ENCODE data around the gene SERPINA6. TPM values are rescaled to one million over a fixed set of nuclear protein-coding genes. Genes with fewer than 3 reads are reported as not detected.

Gene SERPINA6
- total and polyA plus RNA-seq, 2 donors, result 0.14 TPM; not detected in 1

GRCh38 chr14:94328196-94328595 lies 5.1 kb upstream of the SERPINA6 start:
- Histone ChIP-seq H3K27ac (ENCODE audit: low read depth) (no peak overlapping the region), H3K36me3 (ENCODE audit: insufficient read depth) (no peaks in the 10 kb centered on the region), H3K4me1 (ENCODE audit: insufficient read depth) (no peaks in the 10 kb centered on the region), H3K4me3 (ENCODE audit: low read depth, low read length) (no peak overlapping the region)
- 78% methylated on average over 2 of the region's 2 CpGs for WGBS
- no peak for DNase-seq (ENCODE audit: extremely low spot score)

DNA sequence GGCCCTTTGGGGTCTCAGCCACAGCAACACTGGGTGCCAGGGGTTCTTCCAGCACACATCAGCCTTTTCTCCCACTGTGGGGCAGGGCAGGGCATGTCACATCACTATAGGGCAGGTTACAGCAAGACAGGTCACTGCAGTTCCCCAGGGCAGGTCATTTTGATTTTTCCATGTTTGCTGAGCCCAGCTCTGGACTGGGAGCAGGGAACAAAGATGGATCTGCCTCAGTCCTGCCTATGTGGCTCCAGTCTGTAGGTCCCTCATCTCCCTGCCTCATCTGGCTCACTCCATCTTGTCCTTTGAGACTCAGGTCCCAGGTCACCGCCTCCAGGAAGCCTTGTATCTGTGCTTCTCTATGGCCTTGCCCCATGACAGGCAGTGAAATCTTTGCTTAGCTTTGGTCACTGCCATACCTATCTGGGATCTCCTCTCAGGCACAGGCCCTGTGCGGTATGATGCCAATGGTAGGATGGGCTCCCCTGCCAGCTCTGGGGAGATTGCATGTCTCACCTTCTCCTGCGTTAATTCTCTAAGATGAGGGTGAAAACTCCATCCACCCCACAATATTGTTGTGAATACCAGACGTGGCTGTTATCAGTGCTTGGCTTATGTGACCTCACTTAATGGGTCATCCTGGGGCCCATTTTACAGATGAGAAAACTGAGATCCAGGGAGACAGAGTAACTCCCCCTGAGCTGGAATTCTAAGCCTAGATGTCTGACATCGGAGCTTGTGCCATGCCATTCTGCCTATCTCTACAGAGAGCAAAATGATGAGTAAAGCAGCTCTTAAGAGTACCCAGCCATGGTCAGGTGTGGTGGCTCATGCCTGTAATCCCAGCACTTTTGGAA lies 1.5 kb downstream of the SERPINA6 start:
- H3K36me3 ChIP-seq (ENCODE audit: insufficient read depth), result no peaks in the 10 kb centered on the region
- H3K4me3 ChIP-seq (ENCODE audit: low read depth, low read length), result no peak overlapping the region
- 80% methylated on average over 5 of the region's 5 CpGs for WGBS
- H3K27ac ChIP-seq (ENCODE audit: low read depth), result no peak overlapping the region
- DNase-seq (ENCODE audit: extremely low spot score), result no peak
- no peaks in the 10 kb centered on the region for H3K4me1 ChIP-seq (ENCODE audit: insufficient read depth)

- Histone ChIP-seq H3K4me3 (ENCODE audit: low read depth, low read length) (no peak overlapping the region), H3K27ac (ENCODE audit: low read depth) (no peak overlapping the region), H3K4me1 (ENCODE audit: insufficient read depth) (no peaks in the 10 kb centered on the region), H3K36me3 (ENCODE audit: insufficient read depth) (no peaks in the 10 kb centered on the region)
- DNase-seq (ENCODE audit: extremely low spot score), result peak; percentile 21
- 61% methylated on average over 5 of the region's 5 CpGs for WGBS
These were observed 2.9 kb downstream of the SERPINA6 start for GRCh38 chr14:94320243-94320642.

DNA sequence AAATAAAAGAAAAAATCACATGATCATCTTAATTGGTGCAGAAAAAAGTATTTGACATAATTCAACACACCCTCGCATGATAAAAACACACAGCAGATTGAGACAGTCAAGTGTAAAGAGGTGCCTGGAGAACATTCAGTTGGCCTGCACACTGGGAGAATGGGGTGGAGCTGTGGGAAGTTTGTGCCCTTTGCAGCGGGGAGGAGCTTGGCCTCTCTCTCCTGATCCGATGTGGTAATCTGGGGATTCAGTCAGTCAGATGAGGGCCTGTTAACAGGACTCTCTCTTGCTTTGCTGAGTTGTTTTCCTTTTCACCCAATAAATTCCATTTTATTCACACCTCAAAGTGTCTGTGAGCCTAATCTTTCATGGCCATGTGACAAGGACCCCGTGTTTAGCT lies 5.9 kb downstream of the SERPINA6 start:
- 36% methylated on average over 4 of the region's 4 CpGs for WGBS
- H3K36me3 ChIP-seq (ENCODE audit: insufficient read depth), result no peaks in the 10 kb centered on the region

GRCh38 chr14:94316692-94317091 lies 6.4 kb downstream of the SERPINA6 start:
- WGBS, result 63% methylated on average over 1 of the region's 1 CpG
- Histone ChIP-seq H3K36me3 (ENCODE audit: insufficient read depth) (no peaks in the 10 kb centered on the region), H3K4me3 (ENCODE audit: low read depth, low read length) (no peak overlapping the region), H3K4me1 (ENCODE audit: insufficient read depth) (no peaks in the 10 kb centered on the region), H3K27ac (ENCODE audit: low read depth) (no peak overlapping the region)
- no peak for DNase-seq (ENCODE audit: extremely low spot score)

More for the DNA sequence above, 5.9 kb downstream of the SERPINA6 start:
- no peak for DNase-seq (ENCODE audit: extremely low spot score)
- H3K4me1 ChIP-seq (ENCODE audit: insufficient read depth), result no peaks in the 10 kb centered on the region
- H3K4me3 ChIP-seq (ENCODE audit: low read depth, low read length), result no peak overlapping the region
- no peak overlapping the region for H3K27ac ChIP-seq (ENCODE audit: low read depth)

- Histone ChIP-seq H3K4me3 (ENCODE audit: low read depth, low read length) (no peak overlapping the region), H3K36me3 (ENCODE audit: insufficient read depth) (no peaks in the 10 kb centered on the region), H3K4me1 (ENCODE audit: insufficient read depth) (no peaks in the 10 kb centered on the region), H3K27ac (ENCODE audit: low read depth) (no peak overlapping the region)
- no peak for DNase-seq (ENCODE audit: extremely low spot score)
- 90% methylated on average over 2 of the region's 2 CpGs for WGBS
These were observed 8.2 kb downstream of the SERPINA6 start for GRCh38 chr14:94314890-94315289.

DNA sequence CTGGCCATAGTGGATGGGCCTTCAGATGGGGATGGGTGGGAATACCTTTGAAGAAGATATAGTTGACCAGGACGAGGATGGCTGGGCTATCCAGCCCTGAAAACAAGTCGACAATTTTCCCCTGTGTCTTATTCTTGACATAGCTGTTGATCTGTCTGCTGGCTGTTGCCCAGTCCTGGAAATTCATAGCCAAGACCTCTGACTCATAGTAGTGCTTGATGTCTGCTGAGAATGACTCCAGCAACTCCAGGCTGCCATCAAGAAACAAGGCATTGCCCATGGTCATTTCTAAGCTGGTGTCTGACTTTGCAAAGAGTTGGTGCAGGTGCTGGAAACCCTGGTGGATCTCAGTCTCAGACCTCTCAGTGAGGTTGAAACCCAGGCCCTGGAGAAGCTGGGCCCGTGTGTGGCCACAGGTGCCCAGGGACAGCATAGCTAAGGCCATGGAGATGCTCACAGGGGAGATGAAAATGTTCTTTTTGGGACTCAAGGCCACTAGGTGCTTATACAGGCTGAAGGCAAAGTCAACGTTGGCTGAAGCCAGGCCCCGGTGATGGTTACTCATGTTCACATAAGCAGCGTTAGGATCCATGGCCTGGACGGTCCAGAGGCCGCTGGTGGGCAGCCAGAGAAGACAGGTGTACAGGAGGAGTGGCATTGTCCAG lies 9.0 kb downstream of the SERPINA6 start:
- no peaks in the 10 kb centered on the region for H3K36me3 ChIP-seq (ENCODE audit: insufficient read depth)
- no peak overlapping the region for H3K4me3 ChIP-seq (ENCODE audit: low read depth, low read length)
- DNase-seq (ENCODE audit: extremely low spot score), result no peak
- 78% methylated on average over 8 of the region's 8 CpGs for WGBS
- H3K27ac ChIP-seq (ENCODE audit: low read depth), result no peak overlapping the region
- H3K4me1 ChIP-seq (ENCODE audit: insufficient read depth), result no peaks in the 10 kb centered on the region

- WGBS, result 76% methylated on average over 6 of the region's 6 CpGs
- Histone ChIP-seq H3K27ac (ENCODE audit: low read depth) (no peak overlapping the region), H3K36me3 (ENCODE audit: insufficient read depth) (no peaks in the 10 kb centered on the region), H3K4me3 (ENCODE audit: low read depth, low read length) (no peak overlapping the region), H3K4me1 (ENCODE audit: insufficient read depth) (no peaks in the 10 kb centered on the region)
- DNase-seq (ENCODE audit: extremely low spot score), result no peak
These were observed 10.5 kb downstream of the SERPINA6 start for GRCh38 chr14:94312481-94313246.

GRCh38 chr14:94310248-94310647 lies 12.9 kb downstream of the SERPINA6 start:
- H3K27ac ChIP-seq (ENCODE audit: low read depth), result no peak overlapping the region
- H3K36me3 ChIP-seq (ENCODE audit: insufficient read depth), result no peaks in the 10 kb centered on the region
- no peaks in the 10 kb centered on the region for H3K4me1 ChIP-seq (ENCODE audit: insufficient read depth)
- DNase-seq (ENCODE audit: extremely low spot score), result no peak
- 78% methylated on average over 3 of the region's 3 CpGs for WGBS
- no peak overlapping the region for H3K4me3 ChIP-seq (ENCODE audit: low read depth, low read length)

DNA sequence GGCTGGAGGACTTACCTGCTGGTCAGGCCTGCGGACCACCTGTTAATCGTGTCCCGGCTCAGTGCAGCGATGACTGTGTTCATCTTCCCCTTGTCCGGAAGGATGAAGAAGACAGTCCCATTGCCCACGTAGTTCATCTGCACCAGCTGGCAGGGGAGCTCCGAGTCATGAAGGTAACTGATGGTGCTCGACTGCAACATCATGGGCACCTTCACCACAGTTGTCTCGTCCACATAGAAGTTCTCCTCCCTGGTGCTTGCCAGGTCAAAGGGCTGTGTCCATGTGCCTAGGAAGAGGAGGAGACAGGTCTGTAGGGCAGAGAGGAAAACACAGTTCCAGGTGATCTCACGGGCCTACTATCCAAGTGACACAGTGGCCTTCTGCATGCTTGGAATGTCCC lies 13.4 kb downstream of the SERPINA6 start:
- Histone ChIP-seq H3K4me1 (ENCODE audit: insufficient read depth) (no peaks in the 10 kb centered on the region), H3K4me3 (ENCODE audit: low read depth, low read length) (no peak overlapping the region), H3K27ac (ENCODE audit: low read depth) (no peak overlapping the region), H3K36me3 (ENCODE audit: insufficient read depth) (no peaks in the 10 kb centered on the region)
- no peak for DNase-seq (ENCODE audit: extremely low spot score)
- 93% methylated on average over 10 of the region's 10 CpGs for WGBS

- WGBS, result 39% methylated on average over 5 of the region's 5 CpGs
These were observed 15.6 kb downstream of the SERPINA6 start for GRCh38 chr14:94307410-94307992.

GRCh38 chr14:94306047-94306978 lies 16.8 kb downstream of the SERPINA6 start:
- 74% methylated on average over 12 of the region's 12 CpGs for WGBS
- Histone ChIP-seq H3K4me1 (ENCODE audit: insufficient read depth) (no peaks in the 10 kb centered on the region), H3K4me3 (ENCODE audit: low read depth, low read length) (no peak overlapping the region), H3K36me3 (ENCODE audit: insufficient read depth) (no peaks in the 10 kb centered on the region), H3K27ac (ENCODE audit: low read depth) (no peak overlapping the region)
- DNase-seq (ENCODE audit: extremely low spot score), result no peak

More at GRCh38 chr14:94307410-94307992, 15.6 kb downstream of the SERPINA6 start:
- Histone ChIP-seq H3K4me3 (ENCODE audit: low read depth, low read length) (no peak overlapping the region), H3K27ac (ENCODE audit: low read depth) (no peak overlapping the region), H3K36me3 (ENCODE audit: insufficient read depth) (no peaks in the 10 kb centered on the region), H3K4me1 (ENCODE audit: insufficient read depth) (no peaks in the 10 kb centered on the region)
- no peak for DNase-seq (ENCODE audit: extremely low spot score)

All from urinary bladder (tissue), 4 donors.